GM12878 (cell line): ENCODE results near the gene OTOGL. TPM values are rescaled to one million over a fixed set of nuclear protein-coding genes. Genes with fewer than 3 reads are reported as not detected.

Source experiments
- ATAC-seq: fragments of 200-7000 bp; cut with Tn5 transposase; 3 replicates; pipeline ENCODE4 v1.9.1; 2020; ENCODE audit warnings: mild to moderate bottlenecking, moderate library complexity
- BruUV-seq: library from RNA; stranded (reverse); fragments of 400-500 nt; replicated peaks from 2 replicates; lab custom pipeline; 2021; lab: Mats Ljungman, UMichigan
- CTCF ChIA-PET: fragments of 300-600 bp; sonication (Branson Sonifier 250); formaldehyde crosslinking; extraction: SDS; loops from one replicate; lab custom pipeline; 2021; ENCODE audit warnings: inconsistent platforms; lab: Yijun Ruan, JAX
- POLR2A ChIA-PET: fragments of 350-600 bp; formaldehyde crosslinking; extraction: SDS; loops from one replicate; lab custom pipeline; 2021; ENCODE audit warnings: inconsistent platforms; lab: Charles Lee
- RAD21 ChIA-PET: fragments of 300-600 bp; sonication (Branson Sonifier 250); formaldehyde crosslinking; loops from one replicate; lab custom pipeline; 2023; ENCODE audit warnings: antibody characterized with exemption; ENCODE audit not compliant: unreplicated experiment; lab: Charles Lee
- SMC1A ChIA-PET: fragments of 300-600 bp; sonication (Branson Sonifier 250); formaldehyde crosslinking; loops from one replicate; lab custom pipeline; 2023; ENCODE audit not compliant: unreplicated experiment, uncharacterized antibody; lab: Charles Lee
- DNase-seq: peaks from one replicate; pipeline ENCODE4 v3.0.0-alpha.2; 2011; ENCODE audit warnings: low read depth, low spot score
- FAIRE-seq: peaks from 3 replicates; lab custom pipeline; 2011; peaks lifted over from hg19 to GRCh38; lab: Jason Lieb, UNC
- H2AFZ ChIP-seq: 2 replicates; pipeline ENCODE4 v1.6.0; 2011; ENCODE audit warnings: low read depth, low read length, control low read depth; ENCODE audit not compliant: control insufficient read depth
- H3K27ac ChIP-seq: 2 replicates; pipeline ENCODE4 v1.5.1; 2011; ENCODE audit warnings: control low read depth; ENCODE audit not compliant: control insufficient read depth, insufficient read depth
- H3K27me3 ChIP-seq, 2 experiments: replicated peaks in 1 of 2; 2 replicates each; pipeline versions ENCODE4 v1.6.0 to v1.6.1; 2011; ENCODE audit warnings: low read length in 1 of 2; ENCODE audit not compliant: control insufficient read depth in 2 of 2, insufficient read depth in 2 of 2
- H3K36me3 ChIP-seq, 2 experiments: 2 replicates each; pipeline ENCODE4 v1.5.1; 2011; ENCODE audit warnings: low read length in 1 of 2; ENCODE audit not compliant: control insufficient read depth in 2 of 2, insufficient read depth in 2 of 2
- H3K4me1 ChIP-seq: 2 replicates; pipeline ENCODE4 v1.6.1; 2011; ENCODE audit warnings: mild to moderate bottlenecking, low read length, moderate library complexity, mixed read lengths; ENCODE audit not compliant: control insufficient read depth, insufficient read depth
- H3K4me2 ChIP-seq: 2 replicates; pipeline ENCODE4 v1.6.0; 2011; ENCODE audit warnings: control low read depth; ENCODE audit not compliant: control insufficient read depth, insufficient read depth
- H3K4me3 ChIP-seq: fragments of 200-600 bp; sonication (generic); 2 replicates; pipeline ENCODE4 v1.5.1; 2016
- H3K79me2 ChIP-seq: 2 replicates; pipeline ENCODE4 v1.6.0; 2011; ENCODE audit warnings: low read length; ENCODE audit not compliant: control insufficient read depth, insufficient read depth
- H3K9ac ChIP-seq: 2 replicates; pipeline ENCODE4 v1.8.0; 2011; ENCODE audit warnings: low read length, control low read depth, mixed read lengths; ENCODE audit not compliant: control insufficient read depth, insufficient read depth
- H3K9me3 ChIP-seq: replicated peaks from 3 replicates; pipeline ENCODE4 v1.5.1; 2011; ENCODE audit warnings: mild to moderate bottlenecking, low read length; ENCODE audit not compliant: control insufficient read depth, insufficient read depth
- H4K20me1 ChIP-seq: 2 replicates; pipeline ENCODE4 v1.6.0; 2011; ENCODE audit not compliant: control insufficient read depth, insufficient read depth
- ATF3 ChIP-seq: IDR thresholded peaks from 2 replicates; pipeline ENCODE4 v1.6.1; 2011; ENCODE audit warnings: low read depth, mild to moderate bottlenecking, low read length, moderate library complexity, borderline replicate concordance; ENCODE audit errors: extremely low read depth
- BACH1 ChIP-seq: fragments of 450-650 bp; IDR thresholded peaks from 2 replicates; pipeline ENCODE4 v1.6.1; 2017; ENCODE audit warnings: mild to moderate bottlenecking, borderline replicate concordance
- BRCA1 ChIP-seq: IDR thresholded peaks from 2 replicates; pipeline ENCODE4 v1.6.1; 2011; ENCODE audit warnings: low read depth, low read length, improper control_type of control experiment
- CHD4 ChIP-seq: fragments of 200-600 bp; sonication (generic); IDR thresholded peaks from 2 replicates; pipeline ENCODE4 v1.6.1; 2016; ENCODE audit warnings: mild to moderate bottlenecking
- CREM ChIP-seq: IDR thresholded peaks from 2 replicates; pipeline ENCODE4 v1.6.1; 2014; ENCODE audit warnings: antibody characterized with exemption, low read depth
- E2F4 ChIP-seq: IDR thresholded peaks from 2 replicates; pipeline ENCODE4 v1.6.1; 2012; ENCODE audit warnings: low read depth, low read length, improper control_type of control experiment
- FOXK2 ChIP-seq: fragments of 450-650 bp; IDR thresholded peaks from 2 replicates; pipeline ENCODE4 v1.6.1; 2017; ENCODE audit warnings: mild to moderate bottlenecking, moderate library complexity
- HDGF ChIP-seq: fragments of 450-650 bp; IDR thresholded peaks from 2 replicates; pipeline ENCODE4 v1.6.1; 2016; ENCODE audit warnings: antibody characterized with exemption
- HSF1 ChIP-seq: fragments of 150-350 bp; IDR thresholded peaks from 2 replicates; pipeline ENCODE4 v1.6.1; 2014; ENCODE audit warnings: mild to moderate bottlenecking, low read depth, low read length
- JUND ChIP-seq: IDR thresholded peaks from 2 replicates; pipeline ENCODE4 v1.6.1; 2012; ENCODE audit warnings: low read depth, mild to moderate bottlenecking, low read length, improper control_type of control experiment, moderate library complexity
- LARP7 ChIP-seq: fragments of 450-650 bp; IDR thresholded peaks from 2 replicates; pipeline ENCODE4 v1.6.1; 2017; ENCODE audit warnings: mild to moderate bottlenecking
- PBX3 ChIP-seq: IDR thresholded peaks from 2 replicates; pipeline ENCODE4 v1.6.1; 2011; ENCODE audit warnings: mild to moderate bottlenecking, low read depth, low read length, moderate library complexity; ENCODE audit not compliant: insufficient replicate concordance
- RELB ChIP-seq: fragments of 450-650 bp; IDR thresholded peaks from 2 replicates; pipeline ENCODE4 v1.6.1; 2017; ENCODE audit warnings: low read depth, mild to moderate bottlenecking, moderate library complexity
- SREBF2 ChIP-seq: IDR thresholded peaks from 2 replicates; pipeline ENCODE4 v1.6.1; 2012; ENCODE audit warnings: mild to moderate bottlenecking, low read length
- TAF1 ChIP-seq: IDR thresholded peaks from 2 replicates; pipeline ENCODE4 v1.6.1; 2011; ENCODE audit warnings: mild to moderate bottlenecking, low read depth, low read length, borderline replicate concordance
- TBL1XR1 ChIP-seq: IDR thresholded peaks from 2 replicates; pipeline ENCODE4 v1.6.1; 2012; ENCODE audit warnings: low read depth, low read length, improper control_type of control experiment
- ZBED1 ChIP-seq: IDR thresholded peaks from 2 replicates; pipeline ENCODE4 v1.6.1; 2016; ENCODE audit warnings: borderline replicate concordance
- ZBTB33 ChIP-seq: fragments of 450-650 bp; IDR thresholded peaks from 2 replicates; pipeline ENCODE4 v1.6.1; 2017; ENCODE audit warnings: mild to moderate bottlenecking
- ZNF274 ChIP-seq: IDR thresholded peaks from one replicate; pipeline ENCODE4 v1.8.0; 2011; ENCODE audit not compliant: insufficient read length, insufficient read depth
- ZZZ3 ChIP-seq: IDR thresholded peaks from 2 replicates; pipeline ENCODE4 v1.6.1; 2011; ENCODE audit warnings: low read depth; ENCODE audit not compliant: control insufficient read depth, insufficient read length
- in situ Hi-C: fragments of 300-500 bp; cut with MboI; formaldehyde crosslinking; loops from 9 replicates; pipeline ENCODE4 v1.14.3; 2018; ENCODE audit warnings: mixed read lengths
- intact Hi-C: fragments of 100-400 bp; cut with micrococcal nuclease; formaldehyde crosslinking; loops from one replicate; pipeline ENCODE4 v1.14.2; 2022; ENCODE audit not compliant: unreplicated experiment
- polyA plus RNA-seq, 11 experiments: library from polyadenylated mRNA; depleted of rRNA in 4 of 11; unstranded in 6 of 11; stranded (reverse) in 5 of 11; fragments of >200 nt; fragmentation: Nextera tagmentation in 4 of 11; fragmentation: Illumina TruSeq in 1 of 11; extraction: Ambion mirVana in 4 of 11; extraction: Trizol in 1 of 11; gene quantifications; 1 replicate in 1 of 11; 2 replicates in 10 of 11; pipeline versions ENCODE4 v1.2.1 to v1.2.3, GENCODE V29; 2011 to 2016; ENCODE audit warnings: inconsistent platforms in 2 of 11, missing spikeins in 2 of 11, low read depth in 1 of 11
- total RNA-seq, 4 experiments: library from RNA; depleted of rRNA in 3 of 4; stranded (reverse); fragments of >200 nt in 3 of 4; fragmentation: Illumina TruSeq in 1 of 4; extraction: Trizol in 1 of 4; gene quantifications; 2 replicates each; pipeline versions ENCODE4 v1.2.1 to v1.2.3, GENCODE V29; 2013 to 2021

Gene OTOGL
- total and polyA plus RNA-seq, 10 of the 15 experiments (the other 5 are each of a cell fraction or from before 2014, with no cell fraction given), result 0.04 to 3.7 (median 0.27) TPM

- no peak for ATAC-seq
- FAIRE-seq, result no peak
- DNase-seq, result no peak
- RAD21 ChIA-PET, result no interaction called here
- H3K4me1 ChIP-seq, result no peaks in the 10 kb centered on the region
- no peak for TF ChIP-seq BRCA1
- no peak for TF ChIP-seq ZBED1
- no peak for TF ChIP-seq PBX3
- no peak for TF ChIP-seq CHD4
- no peak for TF ChIP-seq E2F4
- no peak for TF ChIP-seq HDGF
- no peak for TF ChIP-seq RELB
- TF ChIP-seq ZBTB33, result no peak
- TF ChIP-seq TBL1XR1, result no peak
- TF ChIP-seq JUND, result no peak
- TF ChIP-seq BACH1, result no peak
- TF ChIP-seq HSF1, result no peak
- no peak for TF ChIP-seq TAF1
- no peak for TF ChIP-seq ZZZ3
- TF ChIP-seq ZNF274, result no peak
- TF ChIP-seq LARP7, result no peak
- TF ChIP-seq CREM, result no peak
- TF ChIP-seq SREBF2, result no peak
- TF ChIP-seq ATF3, result no peak
- TF ChIP-seq FOXK2, result no peak
- TF ChIP-seq, all 136 proteins: peak for 0
- Histone ChIP-seq H3K79me2 (no peaks in the 10 kb centered on the region), H3K4me3 (no peak overlapping the region), H3K27me3 (no peaks in the 10 kb centered on the region), H3K4me2 (no peak overlapping the region), H3K9ac (no peak overlapping the region), H4K20me1 (no peaks in the 10 kb centered on the region), H3K27ac (no peak overlapping the region), H2AFZ (no peak overlapping the region), H3K36me3 (no peaks in the 10 kb centered on the region), H3K9me3 (no peaks in the 10 kb centered on the region)
- intact Hi-C loops, result no loop called here
- CTCF ChIA-PET, result no interaction called here
- BruUV-seq, result no TSS peak
- POLR2A ChIA-PET, result no interaction called here
- in situ Hi-C loops, result no loop called here
- SMC1A ChIA-PET, result interaction anchor here (1.2 to 1.7 kb wide), 2 partner anchors 14 to 39 kb away, joined by 3 to 4 read pairs; no protein-coding TSS in a partner anchor
Measured at GRCh38 chr12:80233926-80234325, 134.6 kb downstream of the OTOGL start.
